Erythroblast (primary cell): ENCODE results near the gene PHTF2.
A peak's percentile ranks its signal among the peaks of the same experiment; 100 is the strongest.

Source experiments
- DNase-seq, 2 experiments: peaks; one replicate each; lab custom pipeline; 2025; lab: John Stamatoyannopoulos, UW
- GATA1 ChIP-seq: IDR thresholded peaks from 2 replicates; pipeline ENCODE4 v1.6.1; 2011; ENCODE audit warnings: low read depth, mild to moderate bottlenecking, control low read depth, low read length, moderate library complexity
- POLR2A ChIP-seq: IDR thresholded peaks from 2 replicates; pipeline ENCODE4 v1.6.1; 2011; ENCODE audit warnings: mild to moderate bottlenecking, low read length

PHTF2 gene

DNA sequence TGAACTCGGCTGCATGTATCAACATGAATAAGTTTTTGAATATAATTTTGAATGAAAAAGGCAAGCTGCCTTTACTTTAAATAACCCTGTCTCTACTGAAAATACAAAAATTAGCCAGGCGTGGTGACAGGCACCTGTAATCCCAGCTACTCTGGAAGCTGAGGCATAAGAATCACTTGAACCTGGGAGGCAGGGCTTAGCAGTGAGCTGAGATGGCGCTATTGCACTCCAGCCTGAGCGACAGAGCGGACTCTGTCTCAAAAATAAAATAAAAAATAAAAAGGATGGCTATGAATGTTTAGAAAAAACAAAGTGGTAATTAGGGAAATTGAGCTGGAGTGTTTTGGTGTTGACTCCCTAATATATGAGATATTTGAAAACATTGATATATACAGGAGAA, 133.3 kb downstream of the PHTF2 start:
- no peak for TF ChIP-seq GATA1
- TF ChIP-seq POLR2A, result no peak
- no peak for DNase-seq

DNA sequence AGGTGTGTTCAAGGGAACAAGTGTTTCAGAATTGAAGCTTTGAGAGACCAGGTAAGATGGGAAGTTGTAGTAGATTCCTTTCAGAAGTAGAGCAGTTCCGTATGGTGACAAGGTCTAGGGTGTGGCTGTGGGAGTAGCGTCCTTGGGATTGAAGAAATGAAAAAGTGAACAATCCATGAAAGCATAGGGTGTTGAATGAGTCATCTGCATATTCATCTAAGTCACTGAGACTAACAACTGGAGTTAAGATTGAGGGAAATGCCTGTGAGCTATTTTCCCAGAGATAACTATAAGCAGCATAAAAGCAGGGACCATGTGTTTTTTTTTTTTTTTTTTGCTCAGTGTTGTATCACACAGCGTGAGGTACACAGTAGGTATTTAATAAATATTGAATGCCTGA, 134.8 kb downstream of the PHTF2 start:
- DNase-seq, result no peak
- TF ChIP-seq GATA1, result no peak
- no peak for TF ChIP-seq POLR2A

DNA sequence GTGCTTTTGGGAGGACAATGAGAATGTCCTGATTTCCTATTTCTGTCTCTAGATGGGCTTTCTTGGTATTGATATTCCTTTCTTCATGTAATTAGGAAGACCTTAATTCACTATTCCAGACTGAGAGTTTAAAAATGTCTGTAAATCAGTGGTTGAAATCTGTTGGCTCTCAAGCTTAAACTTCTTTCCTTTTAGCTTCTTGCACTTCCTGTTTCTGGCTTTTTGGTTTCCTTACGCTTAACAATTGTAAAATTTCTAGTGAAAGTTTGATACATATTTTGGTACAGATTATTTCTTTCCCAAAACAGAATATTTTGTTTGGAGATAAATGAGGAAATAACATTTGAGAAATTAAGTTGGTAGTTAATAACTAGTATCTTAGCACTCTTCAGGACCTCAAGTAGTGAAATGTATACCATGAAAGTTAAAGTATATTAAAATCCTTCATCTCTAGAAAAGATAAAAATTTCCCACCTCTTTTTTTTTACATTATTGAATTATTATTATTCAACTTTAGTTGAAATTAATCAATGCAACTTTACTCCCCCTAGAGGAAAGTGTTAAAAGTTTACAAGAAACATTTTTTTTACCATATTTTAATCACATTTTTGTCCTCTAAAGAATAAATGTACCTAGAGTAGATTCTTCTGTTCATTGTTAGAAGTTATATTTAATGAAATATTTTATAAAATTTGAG, 137.2 kb downstream of the PHTF2 start:
- DNase-seq, result no peak
- no peak for TF ChIP-seq POLR2A
- TF ChIP-seq GATA1, result no peak

DNA sequence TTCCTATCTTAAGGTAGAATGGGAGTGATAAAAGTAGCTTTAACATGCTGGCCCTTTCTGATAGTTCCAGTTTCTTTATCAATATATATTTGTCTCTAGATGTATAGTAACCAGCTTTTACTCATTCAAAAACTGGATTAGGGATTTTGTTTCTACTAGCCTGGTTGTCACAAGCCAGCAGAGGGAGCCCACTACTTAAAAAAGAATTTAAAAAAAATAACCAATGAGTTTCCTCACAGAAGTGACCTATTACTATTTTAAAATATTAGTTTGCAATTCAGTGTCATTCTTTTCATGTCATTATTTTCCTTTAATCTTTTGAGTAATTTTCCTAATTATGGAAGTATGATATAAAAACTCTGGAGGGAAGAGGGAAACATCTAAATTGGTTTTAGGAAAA, 142.1 kb downstream of the PHTF2 start:
- peak; percentile 46 to 61 for DNase-seq
- no peak for TF ChIP-seq POLR2A
- TF ChIP-seq GATA1, result no peak

DNA sequence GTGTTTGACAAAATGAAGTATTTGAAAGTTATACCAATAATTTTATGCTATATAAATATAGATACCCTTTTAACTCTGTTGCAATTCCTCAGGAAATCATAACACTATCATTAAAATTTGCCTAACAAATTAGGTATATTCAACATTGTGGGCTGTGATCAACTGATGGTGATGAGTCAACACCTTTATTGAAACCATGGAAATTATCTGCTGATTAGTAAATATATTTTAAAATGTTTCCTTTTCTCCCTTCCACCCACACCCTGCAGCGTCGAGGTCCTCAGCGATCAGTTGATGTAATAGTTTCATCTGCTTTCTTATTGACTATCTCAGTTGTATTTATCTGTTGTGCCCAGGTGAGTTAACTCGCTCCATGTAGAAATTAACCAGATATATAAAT, 143.9 kb downstream of the PHTF2 start:
- TF ChIP-seq GATA1 (no peak), POLR2A (no peak)
- DNase-seq, result no peak

DNA sequence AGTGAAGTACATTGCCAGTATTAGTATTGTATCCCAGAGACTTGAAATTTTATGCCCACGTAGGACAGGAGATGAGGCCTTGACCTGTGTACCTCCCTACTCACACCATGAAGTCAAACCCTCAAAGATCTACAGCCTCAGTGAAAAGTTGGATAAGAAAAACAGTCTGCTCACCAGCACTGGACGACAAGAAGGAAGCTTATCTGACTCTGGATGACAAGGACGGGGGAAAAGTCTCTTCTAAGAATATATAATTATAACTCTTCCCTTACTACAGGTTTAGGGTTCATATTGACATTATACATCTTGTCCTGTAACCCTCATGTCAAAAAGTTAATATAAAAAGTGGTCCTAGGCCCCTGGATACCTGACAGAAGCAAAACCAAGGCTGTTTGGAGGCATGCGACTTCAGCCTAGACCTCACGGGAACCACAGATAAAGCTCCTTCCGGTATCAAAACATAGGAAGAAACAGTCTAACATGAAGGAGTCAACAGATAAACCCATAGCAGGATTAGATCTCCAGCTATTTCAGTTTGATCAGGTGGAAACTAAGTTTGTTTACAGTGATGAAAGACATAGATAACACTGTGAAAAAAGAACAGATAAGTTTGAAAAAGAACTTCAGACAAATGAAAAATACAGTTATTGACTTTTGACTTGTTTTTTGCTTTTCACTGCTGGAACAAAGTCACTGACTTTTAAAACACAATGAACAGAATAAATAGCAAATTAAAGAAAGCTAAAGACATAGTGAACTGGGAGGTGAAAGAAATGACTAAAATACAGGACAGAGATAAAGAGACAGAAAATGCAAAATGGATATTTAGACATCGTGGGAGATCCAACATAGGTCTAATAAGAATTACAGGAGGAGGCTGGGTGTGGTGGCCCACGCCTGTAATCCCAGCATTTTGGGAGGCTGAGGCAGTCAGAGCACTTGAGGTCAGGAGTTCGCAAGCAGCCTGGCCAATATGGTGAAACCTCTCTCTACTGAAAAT, 145.9 kb downstream of the PHTF2 start:
- DNase-seq, result peak; percentile 42 to 65
- TF ChIP-seq GATA1 (no peak), POLR2A (no peak)

DNA sequence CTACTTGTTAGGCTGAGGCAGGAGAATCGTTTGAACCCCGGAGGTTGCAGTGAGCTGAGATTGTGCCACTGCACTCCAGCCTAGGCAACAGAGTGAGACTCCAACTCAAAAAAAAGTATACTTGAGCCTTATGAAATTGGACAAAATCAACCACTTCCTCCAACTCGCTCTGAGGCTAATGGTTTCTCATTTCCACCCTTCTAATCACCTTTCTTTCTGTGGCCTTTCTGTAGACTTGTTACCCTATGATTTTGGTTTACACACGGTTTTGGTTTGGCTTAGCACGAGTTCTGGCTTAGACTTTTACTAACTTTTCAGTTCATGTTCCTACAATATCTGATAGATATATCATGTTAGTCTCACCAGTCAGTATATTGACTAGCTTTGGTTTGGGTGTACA, 152.0 kb downstream of the PHTF2 start:
- no peak for DNase-seq
- TF ChIP-seq GATA1 (no peak), POLR2A (no peak)

DNA sequence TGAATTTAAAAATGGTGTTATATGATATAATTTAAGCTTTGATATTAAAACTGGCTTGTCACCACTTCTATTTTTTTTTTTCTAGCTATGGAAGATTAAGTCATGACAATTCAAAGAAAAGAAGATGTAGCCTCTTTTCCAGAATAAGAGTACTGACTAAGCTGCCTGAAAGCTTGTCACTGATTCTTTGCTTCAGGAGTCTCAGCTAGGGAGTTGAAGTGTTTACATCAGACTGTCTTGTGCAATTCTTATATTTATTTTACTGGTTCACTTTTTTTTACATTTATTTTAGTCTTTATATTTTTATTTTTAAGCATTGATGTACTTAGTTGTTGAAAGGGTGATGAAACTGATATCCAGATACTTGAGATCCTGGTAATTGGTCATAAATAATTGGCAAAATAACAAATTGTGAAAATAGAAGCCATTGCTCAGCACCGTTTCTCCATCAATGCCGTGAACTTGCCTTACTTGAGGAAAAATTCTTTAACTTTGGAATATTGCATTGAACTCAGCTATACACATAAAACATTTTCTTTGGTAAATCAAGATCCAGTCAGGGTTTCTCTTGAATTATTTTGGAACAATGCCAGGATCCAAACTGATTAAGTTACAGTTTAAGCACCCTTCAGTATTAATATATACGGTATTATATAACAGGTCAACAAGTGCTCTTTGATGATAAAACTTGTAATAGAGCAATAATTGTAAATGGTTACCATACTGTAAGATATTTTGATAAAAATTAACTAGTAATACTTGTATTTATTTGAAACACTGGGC, 156.4 kb downstream of the PHTF2 start:
- TF ChIP-seq POLR2A, result no peak
- no peak for TF ChIP-seq GATA1
- no peak for DNase-seq

DNA sequence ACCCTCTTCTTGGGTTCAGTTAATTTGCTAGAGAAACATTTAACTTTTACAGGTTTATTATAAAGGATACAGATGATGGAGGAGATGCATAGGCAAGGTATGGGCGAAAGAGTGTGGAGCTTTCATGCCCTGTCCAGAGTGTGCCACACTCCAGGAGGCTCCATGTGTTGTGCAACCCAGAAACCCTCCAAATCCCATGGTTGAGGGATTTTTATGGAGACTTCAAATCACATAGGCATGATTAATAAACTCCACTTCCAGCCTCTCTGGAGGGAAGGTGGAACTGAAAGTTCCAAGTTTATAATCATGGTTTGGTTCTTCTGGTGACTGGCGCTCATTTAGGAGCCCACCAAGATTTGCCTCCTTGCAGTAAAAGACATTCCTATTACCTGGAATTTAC, 159.9 kb downstream of the PHTF2 start:
- TF ChIP-seq GATA1 (no peak), POLR2A (no peak)
- DNase-seq, result no peak

DNA sequence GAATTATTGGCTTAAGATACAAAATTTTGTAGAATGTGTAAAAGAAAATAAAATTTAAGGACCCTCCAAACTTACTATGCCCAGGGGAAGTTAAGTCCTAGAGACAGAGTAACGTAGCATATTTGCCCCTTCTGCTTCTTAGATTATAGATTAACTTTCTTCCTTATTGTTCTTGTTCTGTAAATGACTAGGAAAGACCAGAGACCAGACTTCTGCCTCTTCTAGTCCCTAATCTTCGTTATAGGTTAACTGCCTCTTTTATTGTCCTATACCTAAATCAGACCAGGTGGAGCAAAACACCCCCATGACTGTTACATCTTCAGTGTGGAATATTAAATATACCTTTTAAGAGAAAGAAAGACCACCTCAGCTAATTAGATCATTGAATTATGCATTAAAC, 160.5 kb downstream of the PHTF2 start:
- TF ChIP-seq POLR2A (no peak), GATA1 (no peak)
- DNase-seq, result no peak

DNA sequence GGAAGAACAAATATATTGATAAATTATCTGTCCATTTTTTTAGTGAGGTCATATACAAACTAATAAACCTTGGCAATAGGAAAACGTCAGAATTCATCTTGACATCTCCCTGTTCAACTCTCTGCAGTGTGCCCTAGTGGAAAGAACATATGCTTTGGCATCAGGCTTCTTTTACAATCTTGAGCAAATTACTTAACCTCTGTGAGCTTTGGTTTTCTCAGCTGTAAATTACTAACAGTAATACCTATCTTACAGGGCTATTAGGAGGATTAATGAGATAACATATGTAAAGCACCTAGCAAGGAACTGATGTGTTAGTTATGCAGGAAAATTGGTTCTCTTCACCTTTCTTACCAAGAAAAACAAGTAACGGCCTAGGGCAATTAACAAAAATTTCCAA, 161.8 kb downstream of the PHTF2 start:
- no peak for DNase-seq
- TF ChIP-seq POLR2A, result no peak

DNA sequence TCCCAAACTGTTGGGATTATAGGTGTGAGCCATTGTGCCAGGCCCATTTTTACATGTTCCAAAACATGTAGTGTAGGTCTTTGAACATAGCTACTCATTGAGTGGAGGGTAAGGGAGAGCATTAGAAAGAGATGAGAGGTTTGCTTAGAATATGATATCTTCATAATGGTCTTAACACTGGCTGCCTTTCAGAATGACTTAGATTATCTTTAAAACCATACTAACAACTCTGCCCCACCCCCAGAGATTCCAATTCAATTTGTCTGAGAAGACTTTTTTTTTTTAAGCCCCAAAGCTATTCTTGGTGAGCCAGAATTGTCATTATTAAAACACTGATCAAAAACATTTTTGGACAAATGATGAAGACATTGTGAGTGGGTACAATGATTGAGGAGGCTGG, 168.9 kb downstream of the PHTF2 start:
- no peak for TF ChIP-seq POLR2A
- no peak for TF ChIP-seq GATA1
- peak; percentile 27 to 67 for DNase-seq

DNA sequence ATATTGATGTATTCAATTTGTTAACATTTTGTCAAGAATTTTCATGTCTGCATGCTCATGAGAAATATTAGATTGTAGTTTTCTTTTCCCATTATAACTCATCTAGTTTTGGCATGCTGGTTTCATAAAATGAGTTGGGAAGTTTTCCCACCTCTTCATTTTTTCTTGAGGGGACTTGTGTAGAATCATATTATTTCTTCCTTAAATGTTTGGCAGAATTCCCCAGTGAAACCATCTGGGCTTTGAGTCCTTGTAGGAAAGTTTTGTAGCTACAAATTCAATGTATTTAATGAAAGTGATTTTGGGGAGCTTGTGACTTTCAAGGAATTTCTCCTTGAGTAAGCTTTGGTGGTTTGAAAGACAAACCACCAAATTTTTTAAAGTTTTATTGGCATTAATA, 173.2 kb downstream of the PHTF2 start:
- TF ChIP-seq POLR2A (no peak), GATA1 (no peak)
- DNase-seq, result no peak

DNA sequence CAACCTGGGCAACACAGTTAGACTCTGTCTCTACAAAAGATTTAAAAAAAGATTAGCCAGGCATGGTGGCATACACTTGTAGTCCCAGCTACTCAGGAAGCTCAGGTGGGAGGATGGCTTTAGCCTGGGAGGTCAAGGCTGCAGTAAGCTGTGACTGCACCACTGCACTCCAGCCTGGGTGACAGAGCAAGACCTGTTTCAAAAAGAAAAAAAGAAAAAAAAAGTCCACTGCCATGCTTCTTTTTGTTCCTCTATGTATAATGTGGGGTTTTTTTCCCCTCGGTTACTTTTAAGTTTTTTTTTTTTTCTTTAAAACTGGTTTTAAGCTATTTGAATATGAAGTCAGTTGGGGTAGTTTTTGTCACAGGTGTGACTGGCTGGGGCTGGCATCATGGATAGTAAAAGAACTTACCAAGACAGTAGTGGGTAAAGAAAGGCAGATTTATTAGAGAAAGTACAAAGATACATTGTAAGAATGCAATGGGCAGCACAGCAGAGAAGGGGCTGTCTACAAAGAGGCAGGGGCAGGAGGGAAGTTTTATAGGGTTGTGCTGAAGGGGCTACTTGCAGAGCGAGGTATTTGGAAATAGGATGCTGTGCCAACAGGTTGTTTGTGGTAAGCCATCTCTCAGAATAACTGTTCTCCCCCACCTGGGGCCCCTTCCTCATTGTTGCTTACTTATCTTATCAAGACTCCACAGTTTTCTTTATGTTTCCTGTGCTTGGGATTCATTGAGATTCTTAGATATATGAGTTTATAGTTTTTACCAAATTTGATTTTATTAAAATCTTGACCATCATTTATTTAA, 177.3 kb downstream of the PHTF2 start:
- no peak for DNase-seq
- TF ChIP-seq GATA1 (no peak), POLR2A (no peak)
